ENCODE results near the gene MCF2L2.

DNA sequence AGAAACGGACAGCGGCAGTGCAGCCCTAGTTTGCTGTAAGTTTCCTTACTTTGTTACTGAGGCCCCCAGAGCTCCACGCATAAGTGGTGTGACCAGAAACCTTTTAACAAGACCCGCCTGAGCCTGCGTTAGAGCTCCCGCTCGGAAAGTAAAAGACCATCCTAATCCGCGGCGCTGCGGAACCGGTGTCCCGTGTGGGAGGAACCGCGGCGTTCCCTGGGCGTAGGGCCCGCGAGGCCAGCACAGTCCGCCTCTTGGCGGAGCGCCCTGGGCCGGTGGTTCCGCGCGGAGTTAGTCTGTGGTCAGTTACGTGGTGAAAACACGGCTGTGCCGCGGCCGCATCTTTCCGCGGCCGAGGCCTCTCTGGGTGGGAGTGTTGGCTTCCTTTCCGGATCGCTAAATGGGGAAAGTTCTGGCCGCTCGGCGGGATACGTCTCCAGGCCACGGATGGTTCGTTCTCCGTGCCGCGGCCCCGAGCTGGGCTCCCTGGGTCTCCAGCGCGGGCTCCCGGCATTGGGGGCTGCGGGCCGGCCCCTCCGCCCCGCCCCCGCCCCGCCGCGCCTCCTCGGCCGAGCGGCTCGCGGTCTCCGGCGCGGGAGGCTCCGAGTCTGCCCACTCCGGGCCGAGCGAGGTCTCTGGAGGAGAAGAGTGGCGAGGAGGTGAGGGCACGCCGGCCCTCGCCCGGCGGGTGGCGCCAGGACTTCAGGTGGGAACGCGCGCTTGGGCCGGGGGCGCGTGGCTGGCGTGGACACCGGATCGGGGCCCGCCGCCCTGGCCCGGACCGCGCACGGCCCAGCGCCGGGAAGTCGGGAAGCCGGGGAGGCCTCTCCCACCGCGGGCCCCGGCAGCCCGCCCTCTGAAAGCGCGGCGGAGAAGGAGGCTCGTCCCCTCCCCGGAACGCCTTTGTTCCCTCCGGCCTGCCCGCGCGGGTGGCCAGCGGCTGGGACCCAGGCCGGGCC is 174.6 kb downstream of the MCF2L2 start:
- TF ChIP-seq KLF9 (tag by site-specific recombination; IDR thresholded peaks at IDR 0.05; ENCODE audit: low read depth) (peak; percentile 49; the same call in 1 of the 2 replicates), ZNF335 (tag by site-specific recombination; conservative IDR thresholded peaks at IDR 0.05) (peak; percentile 61), ZNF76 (tag by site-specific recombination; IDR thresholded peaks at IDR 0.05; ENCODE audit: borderline replicate concordance, low read depth) (no peak), ZNF792 (tag by site-specific recombination; IDR thresholded peaks at IDR 0.05) (no peak)
- TF ChIP-seq, protein P1, sequence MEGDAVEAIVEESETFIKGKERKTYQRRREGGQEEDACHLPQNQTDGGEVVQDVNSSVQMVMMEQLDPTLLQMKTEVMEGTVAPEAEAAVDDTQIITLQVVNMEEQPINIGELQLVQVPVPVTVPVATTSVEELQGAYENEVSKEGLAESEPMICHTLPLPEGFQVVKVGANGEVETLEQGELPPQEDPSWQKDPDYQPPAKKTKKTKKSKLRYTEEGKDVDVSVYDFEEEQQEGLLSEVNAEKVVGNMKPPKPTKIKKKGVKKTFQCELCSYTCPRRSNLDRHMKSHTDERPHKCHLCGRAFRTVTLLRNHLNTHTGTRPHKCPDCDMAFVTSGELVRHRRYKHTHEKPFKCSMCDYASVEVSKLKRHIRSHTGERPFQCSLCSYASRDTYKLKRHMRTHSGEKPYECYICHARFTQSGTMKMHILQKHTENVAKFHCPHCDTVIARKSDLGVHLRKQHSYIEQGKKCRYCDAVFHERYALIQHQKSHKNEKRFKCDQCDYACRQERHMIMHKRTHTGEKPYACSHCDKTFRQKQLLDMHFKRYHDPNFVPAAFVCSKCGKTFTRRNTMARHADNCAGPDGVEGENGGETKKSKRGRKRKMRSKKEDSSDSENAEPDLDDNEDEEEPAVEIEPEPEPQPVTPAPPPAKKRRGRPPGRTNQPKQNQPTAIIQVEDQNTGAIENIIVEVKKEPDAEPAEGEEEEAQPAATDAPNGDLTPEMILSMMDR (tag by site-specific recombination; IDR thresholded peaks at IDR 0.05), result no peak
- TF ChIP-seq, protein P2, sequence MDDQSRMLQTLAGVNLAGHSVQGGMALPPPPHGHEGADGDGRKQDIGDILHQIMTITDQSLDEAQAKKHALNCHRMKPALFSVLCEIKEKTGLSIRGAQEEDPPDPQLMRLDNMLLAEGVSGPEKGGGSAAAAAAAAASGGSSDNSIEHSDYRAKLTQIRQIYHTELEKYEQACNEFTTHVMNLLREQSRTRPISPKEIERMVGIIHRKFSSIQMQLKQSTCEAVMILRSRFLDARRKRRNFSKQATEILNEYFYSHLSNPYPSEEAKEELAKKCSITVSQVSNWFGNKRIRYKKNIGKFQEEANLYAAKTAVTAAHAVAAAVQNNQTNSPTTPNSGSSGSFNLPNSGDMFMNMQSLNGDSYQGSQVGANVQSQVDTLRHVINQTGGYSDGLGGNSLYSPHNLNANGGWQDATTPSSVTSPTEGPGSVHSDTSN (CRISPR knock-in tag; IDR thresholded peaks at IDR 0.05), result no peak
- TF ChIP-seq, protein P3, sequence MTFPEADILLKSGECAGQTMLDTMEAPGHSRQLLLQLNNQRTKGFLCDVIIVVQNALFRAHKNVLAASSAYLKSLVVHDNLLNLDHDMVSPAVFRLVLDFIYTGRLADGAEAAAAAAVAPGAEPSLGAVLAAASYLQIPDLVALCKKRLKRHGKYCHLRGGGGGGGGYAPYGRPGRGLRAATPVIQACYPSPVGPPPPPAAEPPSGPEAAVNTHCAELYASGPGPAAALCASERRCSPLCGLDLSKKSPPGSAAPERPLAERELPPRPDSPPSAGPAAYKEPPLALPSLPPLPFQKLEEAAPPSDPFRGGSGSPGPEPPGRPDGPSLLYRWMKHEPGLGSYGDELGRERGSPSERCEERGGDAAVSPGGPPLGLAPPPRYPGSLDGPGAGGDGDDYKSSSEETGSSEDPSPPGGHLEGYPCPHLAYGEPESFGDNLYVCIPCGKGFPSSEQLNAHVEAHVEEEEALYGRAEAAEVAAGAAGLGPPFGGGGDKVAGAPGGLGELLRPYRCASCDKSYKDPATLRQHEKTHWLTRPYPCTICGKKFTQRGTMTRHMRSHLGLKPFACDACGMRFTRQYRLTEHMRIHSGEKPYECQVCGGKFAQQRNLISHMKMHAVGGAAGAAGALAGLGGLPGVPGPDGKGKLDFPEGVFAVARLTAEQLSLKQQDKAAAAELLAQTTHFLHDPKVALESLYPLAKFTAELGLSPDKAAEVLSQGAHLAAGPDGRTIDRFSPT (tag by site-specific recombination; IDR thresholded peaks at IDR 0.05), result no peak
- TF ChIP-seq, protein P4, sequence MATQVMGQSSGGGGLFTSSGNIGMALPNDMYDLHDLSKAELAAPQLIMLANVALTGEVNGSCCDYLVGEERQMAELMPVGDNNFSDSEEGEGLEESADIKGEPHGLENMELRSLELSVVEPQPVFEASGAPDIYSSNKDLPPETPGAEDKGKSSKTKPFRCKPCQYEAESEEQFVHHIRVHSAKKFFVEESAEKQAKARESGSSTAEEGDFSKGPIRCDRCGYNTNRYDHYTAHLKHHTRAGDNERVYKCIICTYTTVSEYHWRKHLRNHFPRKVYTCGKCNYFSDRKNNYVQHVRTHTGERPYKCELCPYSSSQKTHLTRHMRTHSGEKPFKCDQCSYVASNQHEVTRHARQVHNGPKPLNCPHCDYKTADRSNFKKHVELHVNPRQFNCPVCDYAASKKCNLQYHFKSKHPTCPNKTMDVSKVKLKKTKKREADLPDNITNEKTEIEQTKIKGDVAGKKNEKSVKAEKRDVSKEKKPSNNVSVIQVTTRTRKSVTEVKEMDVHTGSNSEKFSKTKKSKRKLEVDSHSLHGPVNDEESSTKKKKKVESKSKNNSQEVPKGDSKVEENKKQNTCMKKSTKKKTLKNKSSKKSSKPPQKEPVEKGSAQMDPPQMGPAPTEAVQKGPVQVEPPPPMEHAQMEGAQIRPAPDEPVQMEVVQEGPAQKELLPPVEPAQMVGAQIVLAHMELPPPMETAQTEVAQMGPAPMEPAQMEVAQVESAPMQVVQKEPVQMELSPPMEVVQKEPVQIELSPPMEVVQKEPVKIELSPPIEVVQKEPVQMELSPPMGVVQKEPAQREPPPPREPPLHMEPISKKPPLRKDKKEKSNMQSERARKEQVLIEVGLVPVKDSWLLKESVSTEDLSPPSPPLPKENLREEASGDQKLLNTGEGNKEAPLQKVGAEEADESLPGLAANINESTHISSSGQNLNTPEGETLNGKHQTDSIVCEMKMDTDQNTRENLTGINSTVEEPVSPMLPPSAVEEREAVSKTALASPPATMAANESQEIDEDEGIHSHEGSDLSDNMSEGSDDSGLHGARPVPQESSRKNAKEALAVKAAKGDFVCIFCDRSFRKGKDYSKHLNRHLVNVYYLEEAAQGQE (tag by site-specific recombination; IDR thresholded peaks at IDR 0.05), result peak; percentile 50
